Activated naive CD4-positive, alpha-beta T cell treated with anti-CD3 and anti-CD28 coated beads, Interleukin-2, amount 50 U/mL, for 16 hours (primary cell): ENCODE data around the gene GATD1.
A peak's percentile ranks its signal among the peaks of the same experiment; 100 is the strongest.

ENCODE experiments used
- DNase-seq: peaks from one replicate; pipeline ENCODE4 v3.0.0-alpha.2; 2020

Gene GATD1

GRCh38 chr11:777288-778255 is at the start of gene GATD1:
Gene GATD1 (minus strand): TSS chr11:777487. CDS start chr11:777462, 25 bp downstream.
- DNase-seq, result peak; percentile 96

GRCh38 chr11:826836-827145 is 49.5 kb upstream of the GATD1 start:
- DNase-seq, result no peak

GRCh38 chr11:826227-826621 is 48.9 kb upstream of the GATD1 start:
- no peak for DNase-seq

- no peak for DNase-seq
These were observed 48.3 kb upstream of the GATD1 start for GRCh38 chr11:825366-826226.

- DNase-seq, result no peak
These were observed 47.7 kb upstream of the GATD1 start for GRCh38 chr11:824942-825341.

GRCh38 chr11:824292-824880 is 47.1 kb upstream of the GATD1 start:
- no peak for DNase-seq

GRCh38 chr11:823441-824291 is 46.4 kb upstream of the GATD1 start:
- no peak for DNase-seq

- no peak for DNase-seq
These were observed 44.5 kb upstream of the GATD1 start for GRCh38 chr11:821512-822371.

- no peak for DNase-seq
These were observed 43.6 kb upstream of the GATD1 start for GRCh38 chr11:820655-821511.

- peak; percentile 95 for DNase-seq
These were observed 42.8 kb upstream of the GATD1 start for GRCh38 chr11:819943-820649.

GRCh38 chr11:819129-819931 is 42.0 kb upstream of the GATD1 start:
- peak; percentile 90 for DNase-seq

- DNase-seq, result no peak
These were observed 41.3 kb upstream of the GATD1 start, which contains the start of gene PNPLA2 for GRCh38 chr11:818396-819128. Gene PNPLA2 (plus strand): TSS chr11:818914. CDS start chr11:819719, 805 bp downstream.

- no peak for DNase-seq
These were observed 39.1 kb upstream of the GATD1 start for GRCh38 chr11:816433-816779.

GRCh38 chr11:815675-816432 is 38.6 kb upstream of the GATD1 start:
- no peak for DNase-seq

GRCh38 chr11:813456-814096 is 36.3 kb upstream of the GATD1 start:
- DNase-seq, result no peak

- DNase-seq, result no peak
These were observed 35.8 kb upstream of the GATD1 start for GRCh38 chr11:813072-813455.

- no peak for DNase-seq
These were observed 35.1 kb upstream of the GATD1 start for GRCh38 chr11:812390-812789.
